Measurements from ENCODE around the gene ZNF138. TPM values are rescaled to one million over a fixed set of nuclear protein-coding genes. Genes with fewer than 3 reads are reported as not detected.
A peak's percentile ranks its signal among the peaks of the same experiment; 100 is the strongest.

ZNF138 gene
- total and polyA plus RNA-seq, 2 of the 8 experiments (the other 6 are each of a cell fraction or from before 2014, with no cell fraction given), result 7.5 to 22.6 TPM

DNA sequence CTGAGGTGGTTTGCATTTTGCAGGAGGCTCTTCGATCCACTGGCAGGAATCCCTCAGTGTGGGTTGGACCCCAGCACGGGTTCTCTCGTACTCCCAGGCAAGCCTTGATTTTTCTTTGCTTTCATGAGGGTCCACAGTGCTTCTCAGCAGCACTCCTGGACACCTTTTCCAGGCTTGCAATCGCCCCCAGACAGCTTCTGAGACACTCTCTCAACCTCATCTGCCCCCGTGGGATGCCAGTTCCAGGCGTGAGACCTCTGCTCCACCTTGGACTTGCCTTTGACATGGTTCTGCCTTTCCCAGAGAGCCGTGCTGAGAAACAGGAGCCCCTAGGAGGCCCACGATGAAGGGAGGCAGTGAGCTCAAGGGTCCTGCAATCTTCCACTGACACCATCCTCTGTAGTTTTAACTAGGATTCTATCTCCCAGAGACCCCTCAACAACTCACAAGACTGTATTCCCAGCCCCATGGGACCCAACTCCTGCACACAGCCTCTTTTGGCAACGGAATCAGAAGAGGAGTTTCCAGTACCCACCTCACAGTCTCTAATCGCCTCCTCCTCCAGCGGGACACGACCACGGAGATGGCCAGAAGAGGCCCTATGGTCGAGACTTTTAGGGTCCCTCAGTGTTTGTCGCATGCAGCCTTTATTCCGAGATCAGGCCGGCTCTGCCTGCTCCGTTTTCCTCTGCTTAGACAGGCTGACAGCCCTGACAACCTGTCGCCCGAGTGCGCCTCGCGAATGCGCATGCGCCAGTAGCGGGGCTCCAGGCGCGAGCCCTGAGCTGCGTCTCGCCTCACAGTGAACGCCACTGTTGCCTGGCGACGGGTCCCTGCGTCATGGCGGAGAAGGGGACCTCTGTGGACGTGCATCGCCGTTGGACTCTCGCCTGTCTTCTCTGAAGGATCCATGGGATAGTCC is 82.8 kb downstream of the ZNF138 start:
- Histone ChIP-seq H2AK5ac (ENCODE audit: low read depth, low read length) (no peak overlapping the region), H3K27ac (ENCODE audit: low read depth, low read length) (no peak overlapping the region), H3K23ac (ENCODE audit: insufficient read length) (no peak overlapping the region), H2BK5ac (ENCODE audit: low read depth, low read length) (no peak overlapping the region), H3K18ac (ENCODE audit: extremely low read depth, low read length) (no peak overlapping the region), H3K27me3 (replicated peaks in 1 of 4; ENCODE audit: control insufficient read depth in 3 of 4, extremely low read depth in 1 of 4, insufficient read depth in 3 of 4, low read length in 3 of 4) (peaks cover 0 to 7% (median 6%) of the 10 kb centered on the region in 4 experiments; a peak in 5 of 7 replicates), H2AFZ (ENCODE audit: low read length) (peak overlapping the region; percentile 85; the same call in 1 of the 2 replicates), H3K4me1 (replicated peaks in 1 of 4; ENCODE audit: control insufficient read depth in 3 of 4, insufficient read depth in 4 of 4, low read length in 3 of 4) (no peaks in the 10 kb centered on the region; a peak in 2 of 7 replicates), H4K5ac (ENCODE audit: insufficient read length, low read depth, low read length) (no peak overlapping the region), H3K4ac (replicated peaks; ENCODE audit: insufficient read length, low read depth, low read length) (no peak overlapping the region), H2BK15ac (ENCODE audit: low read length) (no peak overlapping the region), H3K79me2 (ENCODE audit: control insufficient read depth in 1 of 2, insufficient read depth in 2 of 2, low read length in 2 of 2) (no peaks in the 10 kb centered on the region), H4K20me1 (replicated peaks in 1 of 2; ENCODE audit: control insufficient read depth in 1 of 2, insufficient read depth in 2 of 2, low read length in 2 of 2) (no peaks in the 10 kb centered on the region), H3K9ac (replicated peaks in 1 of 4; ENCODE audit: extremely low read depth in 1 of 4, low read depth in 3 of 4, low read length in 3 of 4) (no peak overlapping the region), H2BK20ac (ENCODE audit: low read length) (no peak overlapping the region), H3K79me1 (ENCODE audit: low read depth, low read length) (no peaks in the 10 kb centered on the region), H3K56ac (replicated peaks; ENCODE audit: insufficient read length, low read depth, low read length) (no peak overlapping the region), H2BK120ac (replicated peaks; ENCODE audit: low read depth, low read length) (no peak overlapping the region), H3K9me3 (ENCODE audit: insufficient read depth in 2 of 2, low read depth in 1 of 2, low read length in 1 of 2) (peaks cover 2 to 29% of the 10 kb centered on the region in 2 experiments; a peak in 2 of 4 replicates), H3K14ac (ENCODE audit: insufficient read length) (no peak overlapping the region), H3K4me2 (ENCODE audit: insufficient read depth in 1 of 2, low read depth in 2 of 2, low read length in 2 of 2) (peak overlapping the region; percentile 64 to 65), H4K91ac (replicated peaks; ENCODE audit: insufficient read length, low read length) (no peak overlapping the region), H3K36me3 (ENCODE audit: control insufficient read depth in 2 of 4, insufficient read depth in 4 of 4, low read length in 3 of 4) (no peaks in the 10 kb centered on the region), H3K23me2 (ENCODE audit: low read depth, low read length) (no peaks in the 10 kb centered on the region), H2BK12ac (ENCODE audit: low read depth, low read length) (no peak overlapping the region), H3K4me3 (ENCODE audit: extremely low read depth in 1 of 4, insufficient read depth in 2 of 4, low read depth in 3 of 4, low read length in 4 of 4) (peak overlapping the region in 3 of 4 experiments; percentile 25 to 48 (median 32); a peak in 6 of 8 replicates), H4K8ac (ENCODE audit: extremely low read depth, insufficient read depth, low read length) (no peak overlapping the region)
- TF ChIP-seq NRF1 (IDR thresholded peaks at IDR 0.05; ENCODE audit: low read depth, low read length), result peak; percentile 44
- TF ChIP-seq POLR2AphosphoS5 (IDR thresholded peaks at IDR 0.05; ENCODE audit: low read depth, low read length), result no peak
- TF ChIP-seq KDM4A (IDR thresholded peaks at IDR 0.05; ENCODE audit: low read depth, low read length, severe bottlenecking), result peak; percentile 39
- FAIRE-seq, result no peak
- WGBS, 2 experiments (ENCODE audit: extremely low coverage in 1 of 2, insufficient coverage in 1 of 2, insufficient read length in 1 of 2, insufficient replicate concordance in 2 of 2, low coverage in 1 of 2, low lambda C conversion rate in 2 of 2, missing lambda C conversion rate in 1 of 2), result 64% methylated on average over 34 of the region's 39 CpGs; no CpG with 5 or more reads in 1 of the 2 experiments
- ChIA-PET POLR2A (ENCODE audit: partially characterized antibody) (interaction anchor here (0.7 kb wide), 1 partner anchor 11 kb away, joined by 4 read pairs; no protein-coding TSS in a partner anchor), CTCF (ENCODE audit: partially characterized antibody) (no interaction called here)
- peak; percentile 4 to 67 for DNase-seq (ENCODE audit: low read depth in 1 of 2, low spot score in 2 of 2)
